OCI-LY7 (cell line): ENCODE results near the gene LTBR.

Source experiments
- CTCF ChIP-seq: fragments of 200-600 bp; sonication (generic); conservative IDR thresholded peaks from 2 replicates; pipeline ENCODE4 v1.5.1; 2014; ENCODE audit warnings: mild to moderate bottlenecking, antibody characterized with exemption, low read length, moderate library complexity, mixed read lengths
- EZH2phosphoT487 ChIP-seq: fragments of 200-600 bp; sonication (generic); IDR thresholded peaks from 2 replicates; pipeline ENCODE4 v1.6.1; 2018; ENCODE audit warnings: low read depth, borderline replicate concordance, mild to moderate bottlenecking, mixed run types, antibody characterized with exemption, low read length, moderate library complexity, mixed read lengths

- no peak for TF ChIP-seq CTCF
- TF ChIP-seq EZH2phosphoT487, result no peak
Observed at GRCh38 chr12:6336079-6336888, 47.7 kb upstream of the LTBR start.
